H1 (cell line): ENCODE measurements around the gene ZNF397. TPM values are rescaled to one million over a fixed set of nuclear protein-coding genes. Genes with fewer than 3 reads are reported as not detected.

Experiments
- HDAC2 ChIP-seq, 2 experiments: fragments of 300-600 bp in 1 of 2; sonication (generic) in 1 of 2; IDR thresholded peaks; 2 replicates each; pipeline ENCODE4 v1.6.1; 2011 to 2012; ENCODE audit warnings: low read depth in 2 of 2, low read length in 2 of 2, mild to moderate bottlenecking in 2 of 2, moderate library complexity in 2 of 2, borderline replicate concordance in 1 of 2, inconsistent platforms in 1 of 2
- JUN ChIP-seq: IDR thresholded peaks from 2 replicates; pipeline ENCODE4 v1.6.1; 2011; ENCODE audit warnings: low read depth, mild to moderate bottlenecking, improper control_type of control experiment, low read length
- JUND ChIP-seq: IDR thresholded peaks from 2 replicates; pipeline ENCODE4 v1.6.1; 2011; ENCODE audit warnings: mild to moderate bottlenecking, improper control_type of control experiment, low read length
- NANOG ChIP-seq: IDR thresholded peaks from 2 replicates; pipeline ENCODE4 v1.6.1; 2011; ENCODE audit warnings: low read length, low read depth, mild to moderate bottlenecking, inconsistent platforms; ENCODE audit not compliant: insufficient read depth, poor library complexity, severe bottlenecking
- SP1 ChIP-seq: IDR thresholded peaks from 2 replicates; pipeline ENCODE4 v1.6.1; 2011; ENCODE audit warnings: low read depth, low read length
- SRF ChIP-seq: IDR thresholded peaks from 2 replicates; pipeline ENCODE4 v1.6.1; 2011; ENCODE audit warnings: mild to moderate bottlenecking, low read depth, low read length, moderate library complexity
- polyA plus RNA-seq, 7 experiments: library from polyadenylated mRNA; depleted of rRNA in 3 of 7; stranded (reverse) in 5 of 7; unstranded in 2 of 7; fragments of >200 nt in 5 of 7; fragments of 200-250 nt in 2 of 7; gene quantifications; 1 replicate in 5 of 7; 2 replicates in 1 of 7; 4 replicates in 1 of 7; pipeline versions ENCODE4 v1.2.1 to v1.2.3, GENCODE V29; 2011 to 2013; ENCODE audit warnings: missing spikeins in 2 of 7, mixed read lengths in 2 of 7
- total RNA-seq: library from RNA; stranded (reverse); fragmentation: NEBNext Ultra II Directional; extraction: Animal tissue kit (Norgen Biotek cat#: 25700); gene quantifications from 2 replicates; pipeline ENCODE4 v1.2.1, GENCODE V29; 2021
- TF ChIP-seq, protein P1 (sequence below): IDR thresholded peaks from 2 replicates; pipeline ENCODE4 v1.6.1; 2012; ENCODE audit warnings: inconsistent platforms
- TF ChIP-seq, protein P2 (sequence below): IDR thresholded peaks from 2 replicates; pipeline ENCODE4 v1.6.1; 2011; ENCODE audit warnings: low read depth, mild to moderate bottlenecking, low read length; ENCODE audit not compliant: insufficient read depth

Gene ZNF397
- total and polyA plus RNA-seq, 2 of the 8 experiments (the other 6 are each of a cell fraction or from before 2014, with no cell fraction given), result 9.8 to 39.5 TPM

- TF ChIP-seq SRF, result no peak
- no peak for TF ChIP-seq NANOG
- no peak for TF ChIP-seq JUN
- TF ChIP-seq, protein P1, sequence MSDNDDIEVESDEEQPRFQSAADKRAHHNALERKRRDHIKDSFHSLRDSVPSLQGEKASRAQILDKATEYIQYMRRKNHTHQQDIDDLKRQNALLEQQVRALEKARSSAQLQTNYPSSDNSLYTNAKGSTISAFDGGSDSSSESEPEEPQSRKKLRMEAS, result no peak
- TF ChIP-seq JUND, result no peak
- TF ChIP-seq SP1, result no peak
- no peak for TF ChIP-seq HDAC2 (IDR thresholded peaks at IDR 0.05; ENCODE audit: borderline replicate concordance in 1 of 2, low read depth in 2 of 2, low read length in 2 of 2)
- TF ChIP-seq, protein P2, sequence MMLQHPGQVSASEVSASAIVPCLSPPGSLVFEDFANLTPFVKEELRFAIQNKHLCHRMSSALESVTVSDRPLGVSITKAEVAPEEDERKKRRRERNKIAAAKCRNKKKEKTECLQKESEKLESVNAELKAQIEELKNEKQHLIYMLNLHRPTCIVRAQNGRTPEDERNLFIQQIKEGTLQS, result no peak
Observed at GRCh38 chr18:35242426-35242825, 1.6 kb downstream of the ZNF397 start (continued).
